ENCODE measurements around the gene SPATC1L. TPM values are rescaled to one million over a fixed set of nuclear protein-coding genes. Genes with fewer than 3 reads are reported as not detected.

The SPATC1L gene
- total RNA-seq, 1 donor from 2014 or later = 7.5 TPM

DNA sequence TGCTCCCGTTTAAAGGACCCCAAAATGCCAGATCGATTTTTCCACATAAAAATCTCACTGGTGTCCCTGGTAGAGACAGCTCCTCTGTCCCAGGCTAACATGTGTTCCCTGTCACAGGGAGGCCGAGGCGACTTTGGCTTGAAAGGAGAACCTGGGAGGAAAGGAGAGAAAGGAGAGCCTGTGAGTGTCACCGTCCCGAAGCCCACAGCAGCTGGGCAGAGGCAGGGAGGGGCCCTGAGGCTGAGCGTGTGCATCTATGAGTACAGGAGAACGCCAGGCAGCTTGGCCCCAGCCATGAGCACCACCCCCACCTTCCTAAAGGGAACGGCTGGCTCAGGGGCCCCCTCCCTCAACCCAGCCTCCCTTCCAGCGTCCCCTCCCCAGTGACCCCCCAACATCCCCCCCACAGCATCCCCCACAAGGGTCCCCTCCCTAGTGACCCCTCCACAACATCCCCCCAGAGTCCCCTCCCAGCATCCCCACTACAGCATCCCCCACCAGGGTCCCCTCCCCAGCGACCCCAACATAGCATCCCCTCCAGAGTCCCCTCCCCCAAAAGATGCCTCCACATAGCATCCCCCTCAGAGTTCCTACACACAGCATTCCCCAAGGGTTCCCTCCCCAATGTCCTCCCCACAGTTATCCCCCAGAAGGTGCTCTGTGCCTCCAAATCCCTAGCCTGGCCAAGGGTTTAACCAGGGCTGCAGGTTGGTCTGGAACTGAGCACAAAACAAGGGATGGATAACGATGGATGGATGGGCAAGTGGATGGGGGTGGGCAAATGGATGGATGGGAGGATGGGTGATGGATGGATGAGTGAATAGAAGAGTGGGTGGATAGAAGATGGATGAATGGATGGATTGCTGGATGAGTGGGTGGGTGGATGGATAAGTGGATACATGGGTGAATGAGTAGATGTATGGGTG is 61.2 kb downstream of the SPATC1L start:
- intact Hi-C loops (cut with micrococcal nuclease) = no loop called here

DNA sequence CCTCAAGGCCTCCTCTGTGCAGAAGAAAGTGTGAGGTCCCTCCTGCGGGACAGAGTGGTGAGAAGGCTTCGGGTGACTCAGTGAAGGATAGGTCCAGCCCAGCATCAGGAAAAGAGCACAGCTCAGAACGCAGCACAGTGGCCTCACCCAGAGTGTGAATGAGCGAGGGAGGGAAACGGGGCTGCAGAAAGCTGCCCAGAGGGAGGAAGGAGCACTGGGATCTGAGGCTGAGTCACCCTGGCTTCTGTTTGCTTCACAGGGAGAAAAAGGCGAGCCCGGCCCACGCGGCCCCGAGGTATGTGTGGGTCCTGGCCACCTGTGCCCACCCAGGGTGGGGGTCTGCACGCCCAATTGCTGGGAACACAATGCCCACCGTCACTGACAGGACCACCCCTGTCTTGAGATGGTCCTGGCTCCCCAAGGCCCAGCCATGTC is 62.0 kb downstream of the SPATC1L start:
- intact Hi-C loops (cut with micrococcal nuclease) = no loop called here

DNA sequence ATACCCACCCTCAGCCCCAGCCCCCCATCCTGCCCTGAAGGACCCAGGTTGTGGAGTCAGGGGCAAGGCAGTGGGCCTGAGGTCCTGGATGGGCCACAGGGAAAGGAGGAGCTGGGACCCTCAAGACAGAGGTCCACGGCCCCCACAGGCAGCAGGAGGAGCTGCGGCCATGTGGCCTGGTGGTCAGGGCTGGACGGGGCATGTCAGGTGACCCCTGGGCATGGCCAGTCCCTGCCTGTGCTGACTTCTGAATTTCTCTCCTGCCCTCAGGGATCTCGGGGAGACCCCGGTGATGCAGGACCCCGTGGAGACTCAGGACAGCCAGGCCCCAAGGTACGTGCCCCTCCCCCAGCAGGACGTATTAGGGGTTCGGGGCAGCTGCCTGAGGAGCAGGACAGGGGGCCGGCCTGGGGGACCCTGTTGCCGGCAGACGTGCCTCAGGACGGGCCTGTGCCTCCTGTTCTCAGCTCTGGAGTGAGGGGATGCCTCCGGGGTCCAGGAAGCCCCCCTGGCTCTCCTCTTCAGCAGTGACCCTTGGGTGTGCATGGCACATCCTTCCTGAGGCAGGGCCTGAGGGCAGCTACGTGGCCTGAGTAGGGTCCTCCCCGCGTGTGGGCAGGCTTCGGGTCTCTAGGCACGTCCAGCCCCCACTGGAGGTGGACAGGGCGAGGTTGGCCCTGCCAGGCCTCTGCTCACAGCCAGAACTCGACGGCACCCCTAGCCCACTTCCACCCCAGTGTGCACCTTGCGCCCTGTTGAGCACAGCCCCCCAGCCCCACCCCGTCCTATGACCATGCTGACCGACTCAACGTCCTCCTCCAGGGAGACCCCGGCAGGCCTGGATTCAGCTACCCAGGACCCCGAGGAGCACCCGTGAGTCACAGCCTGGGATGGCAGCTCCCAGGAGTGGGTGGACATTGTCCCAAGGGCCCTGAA is 62.7 kb downstream of the SPATC1L start:
- intact Hi-C loops (cut with micrococcal nuclease) = no loop called here

GRCh38 chr21:46120301-46121285 is 63.7 kb downstream of the SPATC1L start:
- intact Hi-C loops (cut with micrococcal nuclease) = no loop called here

DNA sequence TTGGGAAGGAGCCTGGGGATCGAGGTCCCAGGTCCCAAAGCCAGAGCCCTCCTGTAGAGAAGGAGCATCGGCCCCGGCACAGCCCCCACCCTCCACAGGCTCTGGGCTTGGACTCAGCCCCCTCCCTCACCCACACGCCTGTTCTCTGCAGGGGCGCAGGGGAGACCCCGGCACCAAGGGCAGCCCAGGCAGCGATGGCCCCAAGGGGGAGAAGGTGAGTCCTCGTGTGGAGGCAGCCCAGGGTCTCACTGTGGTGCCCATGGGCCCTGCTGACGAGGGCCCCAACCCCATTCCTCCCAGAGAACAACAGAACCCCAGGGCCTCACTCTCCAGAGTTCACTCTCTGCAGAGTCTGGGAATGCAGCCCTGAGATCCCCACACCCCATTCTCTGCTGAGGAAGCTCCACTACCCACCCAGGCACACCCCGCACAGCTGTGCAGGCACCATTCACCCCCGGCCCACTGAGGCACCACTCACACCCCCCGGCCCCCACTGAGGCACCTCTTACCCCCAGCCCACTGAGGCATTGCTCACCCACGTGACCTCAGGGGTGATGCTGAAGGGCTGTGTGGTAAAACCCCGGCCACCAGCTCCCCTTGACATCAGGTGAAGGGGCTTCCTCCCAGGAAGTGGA is 64.5 kb downstream of the SPATC1L start:
- intact Hi-C loops (cut with micrococcal nuclease) = no loop called here

DNA sequence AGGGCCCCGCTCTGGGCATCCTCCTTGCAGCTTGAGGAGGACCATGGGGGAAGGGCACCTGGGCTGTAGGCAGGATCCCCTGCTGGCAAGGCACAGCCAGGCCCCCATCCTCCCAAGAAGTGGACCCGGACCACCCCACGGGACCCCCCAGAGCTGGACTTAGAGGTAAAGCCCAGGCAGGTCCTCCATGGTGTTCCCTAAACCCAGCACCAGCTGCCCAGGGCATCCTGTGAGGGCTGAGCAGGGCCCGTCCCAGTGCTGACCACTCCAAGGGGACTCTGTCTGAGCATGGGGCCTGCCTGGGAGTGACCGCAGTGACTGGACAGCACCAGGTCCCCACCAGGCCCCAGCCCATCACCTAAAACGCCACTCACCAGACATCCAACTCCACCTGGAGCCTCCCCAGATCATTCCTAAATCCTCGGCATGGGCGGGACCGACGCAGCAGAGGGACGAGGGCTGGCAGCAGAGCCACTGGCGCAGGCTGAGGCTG is 65.1 kb downstream of the SPATC1L start:
- intact Hi-C loops (cut with micrococcal nuclease) = no loop called here

DNA sequence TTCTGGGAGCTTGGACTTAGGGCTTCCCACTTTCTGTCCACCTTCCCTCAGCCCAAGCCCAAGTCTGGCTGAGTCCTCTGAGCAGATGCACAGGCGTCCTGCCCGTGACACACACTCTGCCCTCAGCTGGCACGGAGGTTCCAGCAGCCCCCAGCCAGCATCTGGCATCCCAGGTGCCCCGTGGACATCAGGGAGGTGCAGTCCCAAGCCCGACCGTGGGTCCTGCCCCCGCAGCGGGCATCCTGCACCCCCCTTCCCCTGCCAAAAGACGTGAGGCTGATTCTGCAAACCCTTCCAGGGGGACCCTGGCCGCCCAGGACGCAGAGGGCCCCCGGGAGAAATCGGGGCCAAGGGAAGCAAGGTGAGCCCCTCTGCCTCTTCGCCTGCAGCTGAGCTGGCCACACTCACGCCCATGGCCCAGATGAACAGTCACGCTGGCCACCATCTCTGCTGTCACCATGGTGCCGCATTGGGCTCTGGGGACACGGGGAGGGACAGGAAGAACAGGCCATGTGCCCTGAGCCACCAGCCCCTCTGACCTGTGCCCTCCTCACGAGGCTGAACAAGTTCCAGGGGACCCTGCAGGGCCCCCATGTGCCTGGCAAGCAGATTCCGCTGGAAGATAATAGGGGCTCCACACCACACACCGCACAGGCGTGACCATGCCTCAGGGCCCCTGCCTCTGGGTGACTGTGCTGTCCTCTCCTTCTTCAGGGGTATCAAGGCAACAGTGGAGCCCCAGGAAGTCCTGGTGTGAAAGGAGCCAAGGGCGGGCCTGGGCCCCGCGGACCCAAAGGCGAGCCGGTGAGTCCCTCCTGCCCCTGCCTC is 65.7 kb downstream of the SPATC1L start:
- intact Hi-C loops (cut with micrococcal nuclease) = no loop called here

DNA sequence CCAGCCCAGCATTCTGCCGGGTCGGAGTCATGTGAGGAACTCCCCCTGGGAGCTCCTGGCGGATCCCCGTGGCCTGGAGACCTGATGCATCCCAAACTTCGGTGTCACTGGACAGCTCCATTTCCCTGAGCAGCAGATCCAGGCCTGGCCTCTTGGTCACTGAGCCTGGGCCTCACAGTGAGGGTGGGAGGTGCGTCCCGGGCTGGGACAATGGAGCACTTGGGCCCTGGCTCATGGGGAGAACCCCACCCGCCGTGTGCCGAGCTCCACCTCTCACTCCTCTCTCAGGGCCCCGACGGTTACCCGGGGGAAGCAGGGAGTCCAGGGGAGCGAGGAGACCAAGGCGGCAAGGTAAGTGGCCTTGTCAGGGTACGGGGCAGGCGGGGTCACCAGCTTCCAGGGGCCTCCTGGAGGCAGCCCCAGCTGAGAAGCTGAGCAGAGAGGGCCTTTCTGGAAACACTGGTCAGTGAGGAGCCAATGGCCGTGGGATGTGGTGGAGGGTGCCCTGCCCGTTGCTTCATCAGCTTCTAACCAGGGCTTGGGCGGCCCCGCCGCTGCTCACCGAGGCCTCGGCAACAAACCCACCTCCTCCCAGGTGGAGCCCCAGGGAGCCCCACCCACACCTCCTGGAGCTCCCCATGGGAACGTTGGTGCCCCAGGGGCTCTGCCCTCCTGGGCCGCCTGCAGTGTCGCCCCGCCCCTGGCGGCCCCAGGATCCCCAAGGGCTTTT is 66.5 kb downstream of the SPATC1L start:
- intact Hi-C loops (cut with micrococcal nuclease) = no loop called here

- intact Hi-C loops (cut with micrococcal nuclease) = no loop called here
These were observed 67.3 kb downstream of the SPATC1L start for GRCh38 chr21:46116776-46117585.

DNA sequence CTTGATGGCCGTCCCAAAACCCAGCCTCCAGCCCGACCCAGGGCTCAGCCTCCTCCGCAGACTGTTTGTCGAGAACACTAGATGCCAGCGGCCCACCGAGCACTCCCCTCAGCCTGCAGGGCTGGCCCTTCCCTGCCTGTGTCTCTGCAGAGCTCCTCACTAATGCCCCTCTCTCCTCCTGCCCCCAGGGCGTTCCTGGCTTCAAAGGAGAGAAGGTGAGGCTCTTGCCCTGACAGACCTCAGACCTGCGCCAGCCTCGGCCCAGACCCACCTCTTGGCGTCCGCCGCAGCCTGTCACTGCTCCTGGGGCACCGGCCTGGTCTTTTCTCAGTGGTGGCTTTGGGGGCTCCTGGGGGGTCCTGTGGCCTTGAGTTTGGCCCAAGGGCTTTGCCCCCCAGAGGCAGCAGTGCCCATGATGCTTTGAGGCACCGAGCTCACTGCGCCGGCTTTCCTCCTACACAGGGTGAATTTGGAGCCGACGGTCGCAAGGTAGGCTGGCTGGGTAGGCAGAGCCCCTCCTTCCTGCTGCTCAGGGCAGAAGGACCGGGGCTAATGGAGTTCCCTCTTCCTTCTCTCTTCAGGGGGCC is 68.0 kb downstream of the SPATC1L start:
- intact Hi-C loops (cut with micrococcal nuclease) = no loop called here

- intact Hi-C loops (cut with micrococcal nuclease) = no loop called here
These were observed 68.6 kb downstream of the SPATC1L start for GRCh38 chr21:46115441-46116188.

- intact Hi-C loops (cut with micrococcal nuclease) = no loop called here
These were observed 69.3 kb downstream of the SPATC1L start for GRCh38 chr21:46114963-46115362.

- intact Hi-C loops (cut with micrococcal nuclease) = no loop called here
These were observed 70.6 kb downstream of the SPATC1L start for GRCh38 chr21:46113497-46114176.

DNA sequence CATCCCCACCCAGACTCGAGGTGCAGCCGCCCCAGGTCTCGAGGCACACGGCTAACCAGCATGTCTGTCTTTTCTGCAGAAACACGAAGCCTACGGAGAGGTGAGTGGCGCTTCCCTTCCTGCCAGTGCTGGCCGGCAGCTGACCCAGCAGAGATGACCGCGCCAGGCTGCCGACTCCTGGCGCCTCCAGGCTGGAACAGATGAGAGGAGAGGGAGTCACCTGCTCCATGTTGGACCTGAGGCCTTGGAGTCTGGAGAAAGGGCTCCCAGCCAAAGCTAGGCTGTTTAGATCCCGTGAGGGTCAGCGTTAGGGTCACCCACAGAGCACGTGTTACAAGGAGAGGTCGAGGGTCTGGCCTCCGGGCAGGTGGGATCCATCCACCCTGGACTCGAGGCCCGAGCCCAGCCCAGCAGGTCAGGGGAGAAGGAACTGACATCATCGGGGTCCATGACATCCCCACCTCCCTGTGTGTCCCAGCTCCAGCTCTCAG is 71.5 kb downstream of the SPATC1L start:
- intact Hi-C loops (cut with micrococcal nuclease) = no loop called here

GRCh38 chr21:46111857-46112724 is 72.2 kb downstream of the SPATC1L start:
- intact Hi-C loops (cut with micrococcal nuclease) = no loop called here
